ENCODE data around the gene ZNF471.

The ZNF471 gene

DNA sequence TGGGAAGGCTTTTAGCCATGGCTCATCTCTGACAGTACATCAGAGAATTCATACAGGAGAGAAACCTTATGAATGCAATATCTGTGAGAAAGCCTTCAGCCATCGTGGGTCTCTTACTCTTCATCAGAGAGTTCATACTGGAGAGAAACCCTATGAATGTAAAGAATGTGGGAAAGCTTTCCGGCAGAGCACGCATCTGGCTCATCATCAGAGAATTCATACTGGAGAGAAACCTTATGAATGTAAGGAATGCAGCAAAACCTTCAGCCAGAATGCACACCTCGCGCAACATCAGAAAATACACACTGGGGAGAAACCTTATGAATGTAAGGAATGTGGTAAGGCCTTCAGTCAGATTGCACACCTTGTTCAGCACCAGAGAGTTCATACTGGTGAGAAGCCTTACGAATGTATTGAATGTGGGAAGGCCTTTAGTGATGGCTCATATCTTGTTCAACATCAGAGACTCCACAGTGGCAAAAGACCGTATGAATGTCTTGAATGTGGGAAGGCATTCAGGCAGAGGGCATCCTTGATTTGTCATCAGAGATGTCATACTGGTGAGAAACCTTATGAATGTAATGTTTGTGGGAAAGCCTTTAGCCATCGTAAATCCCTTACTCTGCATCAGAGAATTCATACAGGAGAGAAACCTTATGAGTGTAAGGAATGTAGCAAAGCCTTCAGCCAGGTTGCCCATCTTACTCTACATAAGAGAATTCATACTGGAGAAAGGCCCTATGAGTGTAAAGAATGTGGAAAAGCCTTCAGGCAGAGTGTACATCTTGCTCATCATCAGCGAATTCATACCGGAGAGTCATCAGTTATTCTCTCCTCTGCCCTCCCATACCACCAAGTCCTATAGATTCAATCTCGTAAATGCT, 70.3 kb downstream of the ZNF471 start:
- DNase-seq (ENCODE audit: extremely low read depth, low read depth): no peak
- TF ChIP-seq, protein P1, sequence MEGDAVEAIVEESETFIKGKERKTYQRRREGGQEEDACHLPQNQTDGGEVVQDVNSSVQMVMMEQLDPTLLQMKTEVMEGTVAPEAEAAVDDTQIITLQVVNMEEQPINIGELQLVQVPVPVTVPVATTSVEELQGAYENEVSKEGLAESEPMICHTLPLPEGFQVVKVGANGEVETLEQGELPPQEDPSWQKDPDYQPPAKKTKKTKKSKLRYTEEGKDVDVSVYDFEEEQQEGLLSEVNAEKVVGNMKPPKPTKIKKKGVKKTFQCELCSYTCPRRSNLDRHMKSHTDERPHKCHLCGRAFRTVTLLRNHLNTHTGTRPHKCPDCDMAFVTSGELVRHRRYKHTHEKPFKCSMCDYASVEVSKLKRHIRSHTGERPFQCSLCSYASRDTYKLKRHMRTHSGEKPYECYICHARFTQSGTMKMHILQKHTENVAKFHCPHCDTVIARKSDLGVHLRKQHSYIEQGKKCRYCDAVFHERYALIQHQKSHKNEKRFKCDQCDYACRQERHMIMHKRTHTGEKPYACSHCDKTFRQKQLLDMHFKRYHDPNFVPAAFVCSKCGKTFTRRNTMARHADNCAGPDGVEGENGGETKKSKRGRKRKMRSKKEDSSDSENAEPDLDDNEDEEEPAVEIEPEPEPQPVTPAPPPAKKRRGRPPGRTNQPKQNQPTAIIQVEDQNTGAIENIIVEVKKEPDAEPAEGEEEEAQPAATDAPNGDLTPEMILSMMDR (IDR thresholded peaks at IDR 0.05; ENCODE audit: low read depth, low read length): no peak

All from AG09319 (cell line).